ENCODE measurements around the gene SERTAD1.

The SERTAD1 gene

DNA sequence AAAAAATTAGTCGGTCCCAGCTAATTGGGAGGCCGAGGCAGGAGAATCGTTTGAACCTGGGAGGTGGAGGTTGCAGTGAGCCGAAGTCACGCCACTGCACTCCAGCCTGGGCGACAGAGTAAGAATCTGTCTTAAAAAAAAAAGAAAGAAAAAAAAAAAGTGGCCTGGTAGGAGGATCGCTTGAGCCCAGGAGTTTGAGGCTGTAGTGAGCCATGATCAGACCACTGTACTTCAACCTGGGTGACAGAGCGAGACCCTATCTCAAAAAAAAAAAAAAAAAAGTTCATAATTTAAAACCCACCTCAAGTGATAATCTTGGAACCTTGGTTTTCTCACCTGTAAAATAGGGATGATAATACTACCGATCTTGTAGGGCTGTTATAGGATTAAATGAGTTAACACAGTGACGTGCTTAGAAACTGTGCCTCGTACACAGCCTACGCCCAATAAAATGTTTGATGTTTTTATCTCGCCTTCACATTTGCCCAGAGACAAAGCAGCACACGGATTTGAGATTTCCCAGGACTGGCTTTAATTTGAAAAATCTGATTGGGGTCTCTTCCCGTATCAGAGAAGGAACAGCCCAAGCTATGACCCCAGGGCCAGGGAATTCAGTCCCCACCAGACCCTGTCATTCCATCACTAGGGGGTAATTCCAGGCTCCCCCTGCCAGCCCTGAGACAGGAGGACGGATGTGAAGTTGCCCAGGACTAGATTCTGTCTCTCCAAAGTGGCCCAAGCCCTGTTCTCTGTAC is 3.6 kb downstream of the SERTAD1 start:
- Histone ChIP-seq H3K18ac (ENCODE audit: low read length) (no peak overlapping the region), H2BK15ac (ENCODE audit: low read length) (no peak overlapping the region), H2BK5ac (ENCODE audit: low read length) (no peak overlapping the region), H3K9ac (ENCODE audit: low read depth, low read length, poor library complexity) (no peak overlapping the region), H3K23ac (ENCODE audit: low read depth, low read length, poor library complexity) (peak overlapping the region; percentile 76), H3K4me2 (ENCODE audit: insufficient read depth, low read length, poor library complexity, severe bottlenecking) (no peak overlapping the region), H3K79me1 (ENCODE audit: low read depth, low read length) (peaks cover 2% of the 10 kb centered on the region), H4K91ac (ENCODE audit: low read depth, low read length, poor library complexity) (no peak overlapping the region), H3K14ac (ENCODE audit: low read length) (no peak overlapping the region), H3K4me1 (ENCODE audit: control insufficient read depth in 2 of 2, insufficient read depth in 1 of 2, low read depth in 1 of 2, low read length in 2 of 2) (peaks cover 6 to 8% of the 10 kb centered on the region in 2 donors), H3K36me3 (replicated peaks in 1 of 2; ENCODE audit: control insufficient read depth in 2 of 2, insufficient read depth in 2 of 2, low read length in 2 of 2) (peaks cover 1 to 14% of the 10 kb centered on the region in 2 donors), H2BK12ac (ENCODE audit: low read length) (no peak overlapping the region), H2AFZ (ENCODE audit: low read length) (no peak overlapping the region), H3K9me3 (replicated peaks in 1 of 2; ENCODE audit: control insufficient read depth in 2 of 2, insufficient read depth in 1 of 2, low read depth in 1 of 2, low read length in 2 of 2) (no peaks in the 10 kb centered on the region), H3K27me3 (ENCODE audit: control insufficient read depth in 3 of 3, insufficient read depth in 3 of 3, low read depth in 1 of 3, low read length in 3 of 3) (no peaks in the 10 kb centered on the region), H2BK120ac (ENCODE audit: low read depth, low read length) (no peak overlapping the region), H4K8ac (ENCODE audit: low read depth, low read length) (no peak overlapping the region), H3K27ac (replicated peaks; ENCODE audit: low read length) (no peak overlapping the region), H3K4ac (ENCODE audit: low read length) (no peak overlapping the region), H2AK5ac (ENCODE audit: low read depth, low read length) (peak overlapping the region; percentile 43), H3K4me3 (ENCODE audit: low read length in 2 of 2) (no peak overlapping the region)
- no peak for DNase-seq (ENCODE audit: low spot score)
- no CpG with 5 or more reads among the region's 16 CpGs for WGBS, 2 donors (ENCODE audit: extremely low coverage in 2 of 2, insufficient read length in 2 of 2, insufficient replicate concordance in 1 of 2)

DNA sequence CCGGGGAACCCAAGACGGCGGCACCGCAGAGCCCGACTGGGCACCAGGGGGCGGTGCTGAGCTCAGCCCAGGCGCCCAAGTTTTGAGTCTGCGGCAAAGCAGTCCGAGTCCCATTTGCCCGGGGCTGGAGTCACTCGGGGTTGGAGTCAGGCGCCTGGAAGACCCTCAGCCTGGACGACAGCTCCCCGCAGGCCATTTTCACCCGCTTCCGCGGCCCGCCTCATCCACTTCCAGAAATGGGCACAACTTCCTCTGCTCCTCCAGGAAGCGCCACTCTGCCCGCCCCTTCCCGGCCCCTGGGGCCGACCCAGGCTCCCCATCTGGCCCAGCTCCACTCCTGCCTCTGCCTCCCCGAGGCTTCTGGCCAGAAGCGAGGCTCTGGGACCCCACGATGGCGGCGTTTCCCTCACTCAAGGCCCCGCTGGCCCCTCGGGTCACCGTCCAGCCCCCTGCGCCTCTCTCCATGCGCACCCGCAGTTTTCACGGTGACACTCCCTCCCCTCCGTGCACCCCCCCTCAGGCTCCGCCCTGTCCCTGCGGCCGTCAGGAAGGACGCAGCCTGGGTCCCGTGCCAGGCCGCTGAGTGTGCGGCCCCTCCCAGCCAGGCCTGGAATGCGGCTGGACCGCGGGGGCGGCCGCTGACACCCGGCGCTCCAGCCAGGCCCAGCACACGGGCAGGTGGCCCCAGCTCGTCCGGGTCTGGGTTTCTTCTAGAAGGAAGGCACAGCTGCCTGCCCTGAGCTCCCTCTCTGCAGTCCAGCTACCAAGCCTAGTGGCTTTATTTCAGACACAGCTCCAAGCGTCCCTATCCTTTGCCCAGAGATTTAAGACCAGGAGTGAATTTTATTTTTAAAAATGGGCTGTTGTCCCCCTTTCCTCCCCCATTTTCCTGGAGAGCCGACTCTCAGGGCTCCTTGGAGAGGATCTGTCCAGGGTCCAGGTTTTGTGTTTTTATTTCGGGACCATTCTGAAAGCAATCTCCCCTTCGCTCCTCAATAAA is 4.7 kb downstream of the SERTAD1 start:
- DNase-seq (ENCODE audit: low spot score) = peak; percentile 88
- H3K9ac ChIP-seq (ENCODE audit: low read depth, low read length, poor library complexity) = peak overlapping the region; percentile 83

DNA sequence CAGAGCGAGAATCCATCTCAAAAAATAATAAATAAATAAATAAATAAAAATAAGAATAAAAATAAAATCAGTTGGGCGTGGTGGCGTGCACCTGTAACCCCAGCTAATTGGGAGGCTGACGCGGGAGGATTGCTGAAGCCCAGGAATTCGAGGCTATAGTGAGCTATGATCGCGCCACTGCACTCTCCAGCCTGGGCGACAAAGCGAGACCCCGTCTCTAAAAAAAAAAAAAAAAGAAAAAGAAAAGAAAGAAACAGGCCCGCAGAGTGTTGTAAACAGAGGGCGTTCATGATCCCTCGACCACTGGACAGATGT is 5.4 kb downstream of the SERTAD1 start:
- Histone ChIP-seq H2BK12ac (ENCODE audit: low read length) (no peak overlapping the region), H2BK15ac (ENCODE audit: low read length) (no peak overlapping the region), H3K9me3 (replicated peaks in 1 of 2; ENCODE audit: control insufficient read depth in 2 of 2, insufficient read depth in 1 of 2, low read depth in 1 of 2, low read length in 2 of 2) (no peaks in the 10 kb centered on the region), H3K4ac (ENCODE audit: low read length) (no peak overlapping the region), H2AFZ (ENCODE audit: low read length) (peak overlapping the region; percentile 99), H3K4me2 (ENCODE audit: insufficient read depth, low read length, poor library complexity, severe bottlenecking) (peak overlapping the region; percentile 92), H3K4me3 (ENCODE audit: low read length in 2 of 2) (peak overlapping the region in 1 of 2 donors; percentile 68), H3K79me1 (ENCODE audit: low read depth, low read length) (peaks cover 2% of the 10 kb centered on the region), H3K4me1 (ENCODE audit: control insufficient read depth in 2 of 2, insufficient read depth in 1 of 2, low read depth in 1 of 2, low read length in 2 of 2) (peaks cover 7 to 10% of the 10 kb centered on the region in 2 donors), H2BK120ac (ENCODE audit: low read depth, low read length) (no peak overlapping the region), H2AK5ac (ENCODE audit: low read depth, low read length) (no peak overlapping the region), H4K91ac (ENCODE audit: low read depth, low read length, poor library complexity) (no peak overlapping the region), H3K23ac (ENCODE audit: low read depth, low read length, poor library complexity) (no peak overlapping the region), H3K18ac (ENCODE audit: low read length) (no peak overlapping the region), H3K27ac (replicated peaks; ENCODE audit: low read length) (peak overlapping the region; percentile 99), H3K27me3 (ENCODE audit: control insufficient read depth in 3 of 3, insufficient read depth in 3 of 3, low read depth in 1 of 3, low read length in 3 of 3) (no peaks in the 10 kb centered on the region), H3K14ac (ENCODE audit: low read length) (no peak overlapping the region), H4K8ac (ENCODE audit: low read depth, low read length) (no peak overlapping the region), H3K9ac (ENCODE audit: low read depth, low read length, poor library complexity) (no peak overlapping the region), H2BK5ac (ENCODE audit: low read length) (peak overlapping the region; percentile 97), H3K36me3 (replicated peaks in 1 of 2; ENCODE audit: control insufficient read depth in 2 of 2, insufficient read depth in 2 of 2, low read length in 2 of 2) (peaks cover 1 to 14% of the 10 kb centered on the region in 2 donors)
- no peak for DNase-seq (ENCODE audit: low spot score)
- WGBS, 2 donors (ENCODE audit: extremely low coverage in 2 of 2, insufficient read length in 2 of 2, insufficient replicate concordance in 1 of 2) = no CpG with 5 or more reads among the region's 14 CpGs

More for the DNA sequence above, 4.7 kb downstream of the SERTAD1 start:
- no peak overlapping the region for H2AK5ac ChIP-seq (ENCODE audit: low read depth, low read length)
- H2BK120ac ChIP-seq (ENCODE audit: low read depth, low read length) = peak overlapping the region; percentile 49
- no peak overlapping the region for H3K14ac ChIP-seq (ENCODE audit: low read length)
- H3K4me2 ChIP-seq (ENCODE audit: insufficient read depth, low read length, poor library complexity, severe bottlenecking) = peak overlapping the region; percentile 92
- H3K4me1 ChIP-seq (ENCODE audit: control insufficient read depth in 2 of 2, insufficient read depth in 1 of 2, low read depth in 1 of 2, low read length in 2 of 2) = peaks cover 7 to 10% of the 10 kb centered on the region in 2 donors
- H3K27me3 ChIP-seq (ENCODE audit: control insufficient read depth in 3 of 3, insufficient read depth in 3 of 3, low read depth in 1 of 3, low read length in 3 of 3) = no peaks in the 10 kb centered on the region
- H4K91ac ChIP-seq (ENCODE audit: low read depth, low read length, poor library complexity) = no peak overlapping the region
- peak overlapping the region; percentile 80 for H3K23ac ChIP-seq (ENCODE audit: low read depth, low read length, poor library complexity)
- H4K8ac ChIP-seq (ENCODE audit: low read depth, low read length) = no peak overlapping the region
- peak overlapping the region; percentile 97 for H2BK5ac ChIP-seq (ENCODE audit: low read length)
- H3K9me3 ChIP-seq (replicated peaks in 1 of 2; ENCODE audit: control insufficient read depth in 2 of 2, insufficient read depth in 1 of 2, low read depth in 1 of 2, low read length in 2 of 2) = no peaks in the 10 kb centered on the region
- H3K18ac ChIP-seq (ENCODE audit: low read length) = peak overlapping the region; percentile 97
- peaks cover 1 to 14% of the 10 kb centered on the region in 2 donors for H3K36me3 ChIP-seq (replicated peaks in 1 of 2; ENCODE audit: control insufficient read depth in 2 of 2, insufficient read depth in 2 of 2, low read length in 2 of 2)
- H3K27ac ChIP-seq (replicated peaks; ENCODE audit: low read length) = peak overlapping the region; percentile 99
- H2AFZ ChIP-seq (ENCODE audit: low read length) = peak overlapping the region; percentile 99
- peak overlapping the region; percentile 31 for H2BK12ac ChIP-seq (ENCODE audit: low read length)
- no peak overlapping the region for H3K4ac ChIP-seq (ENCODE audit: low read length)
- WGBS, 2 donors (ENCODE audit: extremely low coverage in 2 of 2, insufficient read length in 2 of 2, insufficient replicate concordance in 1 of 2) = no CpG with 5 or more reads among the region's 56 CpGs
- peaks cover 2% of the 10 kb centered on the region for H3K79me1 ChIP-seq (ENCODE audit: low read depth, low read length)
- peak overlapping the region; percentile 99 for H2BK15ac ChIP-seq (ENCODE audit: low read length)
- peak overlapping the region; percentile 68 to 82 for H3K4me3 ChIP-seq (ENCODE audit: low read length in 2 of 2)

DNA sequence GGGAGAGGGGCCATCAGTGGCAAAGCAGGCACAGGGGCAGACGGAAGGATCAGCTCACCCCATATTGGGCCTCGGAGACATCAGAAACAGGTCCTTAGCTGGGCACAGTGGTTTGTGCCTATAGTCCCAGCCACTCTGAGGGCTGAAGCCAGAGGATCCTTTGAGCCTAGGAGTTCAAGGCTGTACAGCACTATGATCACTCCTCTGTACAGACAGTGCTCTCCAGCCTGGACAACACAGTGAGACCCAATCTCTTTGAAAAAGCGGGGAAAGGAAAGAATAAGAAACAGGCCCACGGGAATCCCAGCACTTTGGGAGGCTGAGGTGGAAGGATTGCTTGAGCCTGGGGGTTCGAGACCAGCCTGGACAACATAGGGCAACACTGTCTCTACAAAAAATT is 6.0 kb downstream of the SERTAD1 start:
- peak overlapping the region; percentile 34 for H2BK15ac ChIP-seq (ENCODE audit: low read length)
- no CpG with 5 or more reads among the region's 5 CpGs for WGBS, 2 donors (ENCODE audit: extremely low coverage in 2 of 2, insufficient read length in 2 of 2, insufficient replicate concordance in 1 of 2)
- H3K9ac ChIP-seq (ENCODE audit: low read depth, low read length, poor library complexity) = no peak overlapping the region
- no peak overlapping the region for H4K8ac ChIP-seq (ENCODE audit: low read depth, low read length)
- no peak overlapping the region for H3K4me3 ChIP-seq (ENCODE audit: low read length in 2 of 2)
- no peak overlapping the region for H2BK12ac ChIP-seq (ENCODE audit: low read length)
- H3K4me2 ChIP-seq (ENCODE audit: insufficient read depth, low read length, poor library complexity, severe bottlenecking) = no peak overlapping the region
- no peak overlapping the region for H3K23ac ChIP-seq (ENCODE audit: low read depth, low read length, poor library complexity)
- no peak overlapping the region for H4K91ac ChIP-seq (ENCODE audit: low read depth, low read length, poor library complexity)
- no peaks in the 10 kb centered on the region for H3K9me3 ChIP-seq (replicated peaks in 1 of 2; ENCODE audit: control insufficient read depth in 2 of 2, insufficient read depth in 1 of 2, low read depth in 1 of 2, low read length in 2 of 2)
- H3K4ac ChIP-seq (ENCODE audit: low read length) = no peak overlapping the region
- peaks cover 2% of the 10 kb centered on the region for H3K79me1 ChIP-seq (ENCODE audit: low read depth, low read length)
- peak overlapping the region; percentile 73 for H2AK5ac ChIP-seq (ENCODE audit: low read depth, low read length)
- DNase-seq (ENCODE audit: low spot score) = no peak
- H2BK5ac ChIP-seq (ENCODE audit: low read length) = no peak overlapping the region
- no peak overlapping the region for H3K14ac ChIP-seq (ENCODE audit: low read length)
- H2AFZ ChIP-seq (ENCODE audit: low read length) = no peak overlapping the region
- no peak overlapping the region for H3K18ac ChIP-seq (ENCODE audit: low read length)
- H3K27me3 ChIP-seq (ENCODE audit: control insufficient read depth in 3 of 3, insufficient read depth in 3 of 3, low read depth in 1 of 3, low read length in 3 of 3) = no peaks in the 10 kb centered on the region
- H2BK120ac ChIP-seq (ENCODE audit: low read depth, low read length) = no peak overlapping the region
- no peak overlapping the region for H3K27ac ChIP-seq (replicated peaks; ENCODE audit: low read length)
- H3K4me1 ChIP-seq (ENCODE audit: control insufficient read depth in 2 of 2, insufficient read depth in 1 of 2, low read depth in 1 of 2, low read length in 2 of 2) = peaks cover 7 to 10% of the 10 kb centered on the region in 2 donors
- peaks cover 1 to 14% of the 10 kb centered on the region in 2 donors for H3K36me3 ChIP-seq (replicated peaks in 1 of 2; ENCODE audit: control insufficient read depth in 2 of 2, insufficient read depth in 2 of 2, low read length in 2 of 2)

Measured in neuronal stem cell (in vitro differentiated cells).